PFSK-1 (cell line): ENCODE measurements around the gene IFI30.

Experiments
- FOXP2 ChIP-seq: optimal IDR thresholded peaks from 2 replicates; pipeline ENCODE3; 2011; ENCODE audit warnings: borderline replicate concordance, control low read depth, inconsistent platforms; ENCODE audit not compliant: insufficient read depth; ENCODE audit errors: extremely low read length, extremely low read depth
- POLR2AphosphoS5 ChIP-seq: IDR thresholded peaks from 2 replicates; pipeline ENCODE4 v1.6.1; 2012; ENCODE audit warnings: low read depth, mild to moderate bottlenecking, control low read depth, low read length, moderate library complexity
- SIN3A ChIP-seq: IDR thresholded peaks from 2 replicates; pipeline ENCODE4 v1.6.1; 2012; ENCODE audit warnings: mild to moderate bottlenecking, low read length, moderate library complexity, borderline replicate concordance; ENCODE audit not compliant: insufficient read depth
- TAF1 ChIP-seq: IDR thresholded peaks from 2 replicates; pipeline ENCODE4 v1.6.1; 2012; ENCODE audit warnings: low read length, control low read depth, borderline replicate concordance; ENCODE audit not compliant: insufficient read depth
- TF ChIP-seq, protein P1 (sequence below), 2 experiments: IDR thresholded peaks; 2 replicates each; pipeline versions ENCODE4 v1.6.1 to v1.8.0; 2011 to 2012; ENCODE audit warnings: low read depth in 2 of 2, low read length in 2 of 2, control low read depth in 1 of 2, inconsistent platforms in 1 of 2, mild to moderate bottlenecking in 1 of 2, moderate library complexity in 1 of 2; ENCODE audit not compliant: insufficient read depth in 1 of 2

GRCh38 chr19:18130523-18131242, 42.9 kb upstream of the IFI30 start:
- TF ChIP-seq POLR2AphosphoS5 (no peak), TAF1 (no peak), FOXP2 (no peak), SIN3A (no peak)
- TF ChIP-seq, protein P1, sequence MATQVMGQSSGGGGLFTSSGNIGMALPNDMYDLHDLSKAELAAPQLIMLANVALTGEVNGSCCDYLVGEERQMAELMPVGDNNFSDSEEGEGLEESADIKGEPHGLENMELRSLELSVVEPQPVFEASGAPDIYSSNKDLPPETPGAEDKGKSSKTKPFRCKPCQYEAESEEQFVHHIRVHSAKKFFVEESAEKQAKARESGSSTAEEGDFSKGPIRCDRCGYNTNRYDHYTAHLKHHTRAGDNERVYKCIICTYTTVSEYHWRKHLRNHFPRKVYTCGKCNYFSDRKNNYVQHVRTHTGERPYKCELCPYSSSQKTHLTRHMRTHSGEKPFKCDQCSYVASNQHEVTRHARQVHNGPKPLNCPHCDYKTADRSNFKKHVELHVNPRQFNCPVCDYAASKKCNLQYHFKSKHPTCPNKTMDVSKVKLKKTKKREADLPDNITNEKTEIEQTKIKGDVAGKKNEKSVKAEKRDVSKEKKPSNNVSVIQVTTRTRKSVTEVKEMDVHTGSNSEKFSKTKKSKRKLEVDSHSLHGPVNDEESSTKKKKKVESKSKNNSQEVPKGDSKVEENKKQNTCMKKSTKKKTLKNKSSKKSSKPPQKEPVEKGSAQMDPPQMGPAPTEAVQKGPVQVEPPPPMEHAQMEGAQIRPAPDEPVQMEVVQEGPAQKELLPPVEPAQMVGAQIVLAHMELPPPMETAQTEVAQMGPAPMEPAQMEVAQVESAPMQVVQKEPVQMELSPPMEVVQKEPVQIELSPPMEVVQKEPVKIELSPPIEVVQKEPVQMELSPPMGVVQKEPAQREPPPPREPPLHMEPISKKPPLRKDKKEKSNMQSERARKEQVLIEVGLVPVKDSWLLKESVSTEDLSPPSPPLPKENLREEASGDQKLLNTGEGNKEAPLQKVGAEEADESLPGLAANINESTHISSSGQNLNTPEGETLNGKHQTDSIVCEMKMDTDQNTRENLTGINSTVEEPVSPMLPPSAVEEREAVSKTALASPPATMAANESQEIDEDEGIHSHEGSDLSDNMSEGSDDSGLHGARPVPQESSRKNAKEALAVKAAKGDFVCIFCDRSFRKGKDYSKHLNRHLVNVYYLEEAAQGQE (IDR thresholded peaks at IDR 0.05; ENCODE audit: insufficient read depth in 1 of 2, low read depth in 2 of 2, low read length in 2 of 2) = no peak
